GM19467 (cell line): ENCODE data around the gene ACOT7.

Experiments used
- ATAC-seq: cut with Tn5 transposase; IDR thresholded peaks from one replicate; pipeline ENCODE4 v1.9.1; 2021; ENCODE audit warnings: mild to moderate bottlenecking, moderate library complexity; ENCODE audit not compliant: unreplicated experiment

Gene ACOT7

DNA sequence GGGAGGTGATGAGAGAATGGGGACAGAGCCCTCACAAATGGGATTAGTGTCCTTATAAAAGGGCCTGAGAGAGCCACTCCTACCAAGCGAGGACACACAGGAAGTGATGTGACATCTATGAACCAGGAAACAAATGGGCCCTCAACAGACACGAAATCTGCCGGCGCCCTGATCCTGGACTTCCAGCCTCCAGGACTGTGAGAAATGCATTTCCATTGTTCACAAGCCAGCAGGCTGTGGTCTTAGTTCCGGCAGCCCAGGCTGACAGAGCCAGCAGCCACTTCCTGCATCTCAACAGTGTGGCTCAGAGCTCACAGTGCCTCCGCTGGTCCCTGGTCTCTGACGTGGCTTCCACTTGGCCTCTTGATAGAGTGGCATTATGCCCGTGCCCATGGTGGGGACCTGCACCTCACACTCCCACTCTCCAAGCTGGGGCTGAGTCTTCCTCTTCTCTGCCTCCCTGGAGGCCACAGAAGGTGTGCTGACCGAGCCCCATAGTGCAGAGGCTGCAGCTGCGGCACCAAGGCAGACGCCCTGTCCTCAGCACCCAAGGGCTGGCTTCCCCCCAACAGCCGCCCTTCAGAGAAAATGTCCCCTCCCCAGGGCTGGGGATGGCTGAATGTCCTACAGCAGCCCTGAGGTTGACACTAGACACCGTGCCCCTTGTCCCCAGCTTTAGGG, 44.9 kb downstream of the ACOT7 start:
- ATAC-seq = no peak

DNA sequence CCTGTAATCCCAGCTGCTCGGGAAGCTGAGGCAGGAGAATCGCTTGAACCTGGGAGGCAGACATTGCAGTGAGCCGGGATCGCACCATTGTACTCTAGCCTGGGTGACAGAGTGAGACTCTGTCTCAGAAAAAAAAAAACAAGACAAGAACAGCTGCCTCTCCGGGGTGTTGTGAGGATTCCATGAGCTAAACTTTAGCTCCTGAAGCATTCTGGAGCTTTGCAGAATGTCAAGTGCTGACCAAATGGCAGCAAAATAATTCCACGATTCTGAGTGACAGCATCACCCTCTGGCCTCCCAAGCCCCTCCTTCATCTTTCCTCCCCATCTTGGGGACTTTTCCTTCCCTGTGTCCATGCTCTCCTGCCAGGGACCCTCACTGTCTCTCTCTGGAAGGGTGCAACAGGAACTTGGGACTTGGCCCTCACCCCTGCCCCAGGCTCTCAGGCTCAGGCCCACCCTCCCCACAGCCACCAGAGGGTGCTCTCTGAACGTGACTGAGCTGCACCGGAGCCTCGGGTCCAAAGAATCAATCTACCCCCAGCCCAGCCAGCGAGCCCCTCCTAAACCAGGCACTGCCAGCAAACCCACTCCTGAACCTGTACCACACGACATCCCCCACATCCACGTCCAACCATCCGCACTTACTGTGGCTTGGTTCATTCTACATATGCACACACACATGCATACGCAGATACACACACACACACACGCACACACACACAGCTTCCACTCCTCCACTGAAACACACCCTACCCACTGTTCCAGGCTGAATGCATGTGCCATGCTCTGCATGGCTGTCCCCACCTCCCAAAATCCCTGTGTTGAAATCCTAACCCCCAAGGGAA, 45.7 kb downstream of the ACOT7 start:
- no peak for ATAC-seq

DNA sequence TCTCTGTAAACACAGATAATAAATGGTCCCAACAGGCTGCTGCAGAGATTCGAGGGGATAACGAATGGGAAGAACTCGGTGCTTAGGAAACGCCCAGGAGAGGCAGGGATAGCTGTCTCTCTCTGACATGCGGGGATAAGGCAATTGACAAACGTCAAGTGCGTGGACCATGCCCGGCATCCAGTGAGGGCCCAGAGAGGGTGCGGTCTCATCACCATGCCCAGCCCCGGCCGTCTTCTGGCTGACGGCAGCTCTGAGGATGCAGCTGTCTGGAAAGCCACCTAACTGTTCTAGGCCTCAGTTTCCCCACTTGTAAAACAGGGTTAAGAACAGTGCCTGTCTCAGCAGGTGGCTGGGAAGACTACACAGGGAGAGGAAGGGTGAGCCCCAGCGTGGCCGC, 48.1 kb downstream of the ACOT7 start:
- ATAC-seq = no peak

DNA sequence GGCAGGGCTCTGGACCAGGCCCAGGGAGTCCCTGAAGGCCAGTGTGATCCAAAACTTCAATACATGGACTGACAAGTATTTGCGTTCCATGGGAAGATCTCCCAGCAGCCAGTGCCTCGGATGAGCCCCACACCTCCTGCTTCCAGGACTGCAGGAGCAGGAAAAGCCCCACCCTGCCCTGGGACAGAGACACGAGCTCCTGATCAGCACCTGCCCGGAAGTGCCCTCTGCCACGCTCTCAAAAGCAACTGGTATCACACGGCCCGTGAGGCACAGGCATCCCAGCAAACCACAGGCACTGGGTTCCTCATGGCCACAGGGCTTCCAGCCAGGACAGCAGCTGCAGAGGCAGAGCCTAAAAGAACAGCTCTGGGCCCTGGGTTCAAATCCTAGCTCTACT, 48.6 kb downstream of the ACOT7 start:
- no peak for ATAC-seq

- ATAC-seq = no peak
These were observed 49.8 kb downstream of the ACOT7 start for GRCh38 chr1:6343506-6344405.

- no peak for ATAC-seq
These were observed 51.5 kb downstream of the ACOT7 start for GRCh38 chr1:6342056-6342455.

DNA sequence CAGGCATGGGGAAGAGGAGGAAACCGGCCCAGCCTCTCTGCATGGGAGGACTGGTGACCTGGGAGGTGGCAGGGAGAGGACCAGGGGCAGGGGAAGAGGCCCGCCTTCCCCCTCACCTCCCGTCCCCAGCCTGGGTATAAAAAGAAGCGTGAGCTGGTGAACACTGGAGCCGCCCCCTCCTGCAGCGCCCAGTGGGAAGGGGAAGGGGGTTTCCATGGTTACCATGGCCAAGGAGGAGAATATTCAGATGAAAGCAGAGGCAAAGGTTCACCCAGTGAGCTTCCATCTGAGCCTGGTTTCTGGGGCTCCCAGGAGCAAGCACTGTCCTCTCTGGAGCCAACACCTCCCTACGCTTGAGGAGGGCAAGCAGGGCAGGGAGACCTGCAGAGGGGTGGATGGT, 54.9 kb downstream of the ACOT7 start:
- ATAC-seq = no peak

DNA sequence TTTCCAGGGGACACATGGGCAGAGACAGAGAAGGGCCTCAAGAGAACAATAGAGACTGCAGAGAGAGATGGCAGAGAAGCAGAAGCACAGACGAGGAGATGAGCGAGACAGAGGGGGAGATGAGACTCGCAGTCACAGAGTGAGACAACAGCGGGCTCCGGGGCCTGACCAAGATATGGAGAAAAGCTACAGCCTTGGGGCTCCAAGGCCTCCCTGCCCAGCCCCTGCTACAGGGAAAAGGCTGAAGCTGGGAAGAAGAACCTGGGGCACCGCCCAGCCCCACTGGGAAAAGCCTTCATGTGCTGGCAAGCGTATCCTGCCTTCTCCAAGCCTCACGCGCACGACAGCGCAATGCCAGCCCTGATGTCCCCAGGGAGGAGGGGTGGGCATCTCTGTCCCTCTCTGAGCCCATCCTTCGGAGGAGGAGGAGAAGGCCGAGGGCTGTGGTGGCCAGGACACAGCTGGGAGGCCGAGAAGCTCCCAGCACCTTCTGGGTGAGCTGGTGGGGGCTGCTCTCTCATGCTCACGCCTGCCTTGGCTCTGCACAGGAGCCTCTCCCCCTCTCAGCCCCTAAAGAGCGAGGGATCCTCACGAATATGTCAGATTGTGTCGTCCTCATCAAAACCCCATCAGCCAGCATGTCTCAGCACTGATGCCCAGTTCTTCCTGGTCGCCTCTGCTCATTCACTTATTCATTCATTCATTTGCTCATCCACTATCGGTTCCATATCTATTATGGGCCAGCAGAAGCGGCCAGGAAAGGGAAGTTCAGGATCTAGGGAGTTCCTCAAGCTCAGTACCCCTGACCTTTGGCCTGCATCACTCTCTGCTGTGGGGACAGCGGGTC, 56.6 kb downstream of the ACOT7 start:
- no peak for ATAC-seq

GRCh38 chr1:6334261-6334993, 59.1 kb downstream of the ACOT7 start:
- no peak for ATAC-seq

- no peak for ATAC-seq
These were observed 60.7 kb downstream of the ACOT7 start for GRCh38 chr1:6332821-6333220.

GRCh38 chr1:6331543-6332273, 61.9 kb downstream of the ACOT7 start:
- no peak for ATAC-seq

DNA sequence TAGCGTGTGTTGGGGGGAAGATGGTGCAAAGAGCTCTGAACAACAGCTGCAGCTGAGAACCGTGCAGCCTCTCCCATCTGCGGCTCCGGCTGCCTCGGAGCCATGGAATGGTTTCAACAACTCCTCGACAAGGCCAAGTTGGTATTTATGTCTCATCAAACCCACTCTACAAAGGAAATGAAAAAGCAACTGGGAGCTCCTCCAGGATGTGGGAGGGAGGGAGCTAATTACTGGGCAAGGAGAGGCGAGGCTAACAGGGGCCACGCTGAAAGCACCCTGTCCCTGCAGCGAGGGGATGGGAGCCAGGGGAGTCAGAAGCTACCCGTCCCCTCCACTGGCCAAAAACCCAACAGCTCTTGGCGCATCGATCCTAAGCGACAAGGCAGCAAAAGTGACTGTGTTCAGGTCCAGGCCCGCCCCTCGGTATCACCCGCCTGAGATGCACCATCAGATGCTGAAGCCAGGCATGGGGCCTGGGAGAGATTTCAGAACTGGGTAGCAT, 63.1 kb downstream of the ACOT7 start:
- no peak for ATAC-seq

GRCh38 chr1:6329851-6330250, 63.7 kb downstream of the ACOT7 start:
- ATAC-seq = no peak

DNA sequence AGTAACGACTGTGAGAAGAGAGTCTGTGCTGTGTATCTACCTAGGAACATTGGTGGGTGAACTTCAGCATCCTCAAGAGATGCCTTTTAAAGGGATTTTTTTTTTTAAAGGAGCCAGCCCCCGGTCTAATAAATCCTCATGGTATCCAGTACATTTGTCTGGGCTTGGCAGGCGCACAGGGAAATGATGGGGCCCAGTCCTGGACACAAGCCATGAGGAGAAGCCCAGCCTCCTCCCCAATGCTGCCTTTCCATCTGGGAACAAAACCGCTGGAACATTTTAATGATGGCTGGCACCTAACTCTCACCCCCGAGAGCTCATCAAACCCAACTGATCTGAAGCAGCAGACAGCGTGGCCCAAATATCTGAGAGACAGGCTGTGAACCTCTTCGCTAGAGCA, 64.2 kb downstream of the ACOT7 start:
- ATAC-seq = no peak

DNA sequence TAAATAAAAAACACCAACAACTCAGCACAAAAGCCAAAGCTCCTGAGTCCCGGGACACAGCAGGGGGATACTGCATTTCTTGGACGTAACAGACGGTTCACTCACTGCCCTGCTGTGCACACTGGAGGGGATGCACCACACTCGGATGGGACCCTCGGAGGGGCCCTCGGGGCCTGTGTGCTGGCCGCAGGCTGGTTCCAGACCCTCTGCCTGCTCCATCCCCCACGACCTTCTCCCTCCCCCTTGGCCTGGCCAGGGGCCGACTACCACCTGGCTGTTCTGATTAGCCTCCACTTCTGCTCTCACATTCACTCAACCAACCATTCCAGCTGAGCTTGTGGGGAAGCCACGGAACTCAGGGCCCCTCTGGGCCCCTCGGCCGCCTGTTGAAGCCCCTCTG, 64.9 kb downstream of the ACOT7 start:
- no peak for ATAC-seq

- ATAC-seq = no peak
These were observed 65.5 kb downstream of the ACOT7 start for GRCh38 chr1:6328091-6328490.

DNA sequence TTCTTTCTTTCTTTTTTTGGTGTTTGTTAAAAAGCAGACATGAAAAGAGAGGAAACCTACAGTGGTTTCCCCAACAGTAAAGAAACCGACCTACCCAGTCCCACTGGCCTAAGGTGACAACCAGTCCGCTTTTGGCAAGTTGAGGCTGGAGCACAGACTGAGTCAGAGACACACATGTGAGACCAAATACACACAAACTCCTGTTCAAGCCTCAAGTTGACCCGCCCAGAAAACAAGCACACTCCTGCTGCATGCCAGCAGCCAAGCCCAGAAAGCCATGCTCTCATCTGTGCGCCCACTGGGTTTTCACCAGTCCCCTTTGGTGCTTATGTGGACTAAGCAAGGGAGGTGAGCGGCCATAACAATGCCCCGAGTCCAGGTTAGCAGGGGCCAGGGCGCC, 68.1 kb downstream of the ACOT7 start:
- ATAC-seq = no peak

- no peak for ATAC-seq
These were observed 71.4 kb downstream of the ACOT7 start for GRCh38 chr1:6322161-6322560.

DNA sequence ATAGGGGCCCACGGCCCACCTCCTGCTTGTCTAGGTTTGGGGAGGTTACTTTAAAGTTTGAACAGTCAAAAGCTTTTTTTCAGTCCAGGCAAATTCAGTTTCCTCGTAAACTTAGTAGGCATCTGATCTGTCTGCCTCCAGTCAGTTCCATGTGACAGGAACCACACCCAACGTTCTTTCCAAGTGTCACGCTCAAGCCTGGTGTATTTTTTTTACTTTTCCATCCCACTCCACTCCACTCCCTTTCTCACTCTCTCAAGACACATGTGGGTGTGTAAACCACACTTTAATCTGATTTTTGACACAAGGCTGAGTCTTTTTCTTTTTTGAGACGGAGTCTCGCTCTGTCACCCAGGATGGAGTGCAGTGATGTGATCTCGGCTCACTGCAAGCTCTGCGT, 72.4 kb downstream of the ACOT7 start:
- no peak for ATAC-seq
